HEK293 (cell line): Measurements from ENCODE around the gene WDR18.

Experiments
- CTCF ChIA-PET: fragments of 350-600 bp; formaldehyde crosslinking; extraction: SDS; loops from one replicate; lab custom pipeline; 2021; ENCODE audit warnings: antibody characterized with exemption; lab: Yijun Ruan, JAX
- POLR2A ChIA-PET: fragments of 300-600 bp; formaldehyde crosslinking; extraction: SDS; loops from one replicate; lab custom pipeline; 2020; ENCODE audit warnings: antibody characterized with exemption, inconsistent platforms; lab: Yijun Ruan, JAX
- H3K27ac ChIP-seq: fragments of 200-500 bp; sonication (Bioruptor generic); 2 replicates; pipeline ENCODE4 v1.5.1; 2014; ENCODE audit warnings: low read depth, low read length, control low read depth, inconsistent platforms; ENCODE audit errors: extremely low read depth
- H3K36me3 ChIP-seq, 2 experiments: fragments of 200-500 bp in 1 of 2; sonication (Bioruptor generic) in 1 of 2; 1 replicate in 1 of 2; 2 replicates in 1 of 2; pipeline ENCODE4 v1.5.1; 2014 to 2017; ENCODE audit warnings: inconsistent platforms in 2 of 2, low read length in 2 of 2; ENCODE audit not compliant: control insufficient read depth in 2 of 2, insufficient read depth in 1 of 2
- H3K4me1 ChIP-seq: fragments of 200-500 bp; sonication (Bioruptor generic); 2 replicates; pipeline ENCODE4 v1.5.1; 2014; ENCODE audit warnings: mild to moderate bottlenecking, low read length, inconsistent platforms; ENCODE audit not compliant: control insufficient read depth, insufficient read depth
- H3K4me3 ChIP-seq: 2 replicates; pipeline ENCODE4 v1.5.1; 2011; ENCODE audit warnings: low read depth, mild to moderate bottlenecking, control low read depth, low read length, moderate library complexity
- H3K9me3 ChIP-seq: fragments of 200-500 bp; sonication (Bioruptor generic); 2 replicates; pipeline ENCODE4 v1.5.1; 2014; ENCODE audit warnings: low read depth, low read length, inconsistent platforms; ENCODE audit not compliant: control insufficient read depth, insufficient read depth
- BCL11A ChIP-seq: fragments of 450-650 bp; formaldehyde crosslinking; IDR thresholded peaks from 2 replicates; pipeline ENCODE4 v1.5.1; 2016; ENCODE audit warnings: low read depth, missing biosample characterization, missing genetic modification characterization
- BCL6B ChIP-seq: fragments of 450-650 bp; formaldehyde crosslinking; IDR thresholded peaks from 2 replicates; pipeline ENCODE4 v1.5.1; 2017; ENCODE audit warnings: missing biosample characterization, missing genetic modification characterization
- EGR2 ChIP-seq: fragments of 450-650 bp; formaldehyde crosslinking; IDR thresholded peaks from 2 replicates; pipeline ENCODE4 v1.5.1; 2016; ENCODE audit warnings: low read depth, missing biosample characterization, missing genetic modification characterization
- GLIS1 ChIP-seq: fragments of 450-650 bp; formaldehyde crosslinking; IDR thresholded peaks from 2 replicates; pipeline ENCODE4 v1.5.1; 2016; ENCODE audit warnings: missing biosample characterization, missing genetic modification characterization
- GLIS2 ChIP-seq: fragments of 450-650 bp; formaldehyde crosslinking; IDR thresholded peaks from 2 replicates; pipeline ENCODE4 v1.5.1; 2016; ENCODE audit warnings: missing biosample characterization, missing genetic modification characterization
- KLF1 ChIP-seq: fragments of 450-650 bp; formaldehyde crosslinking; IDR thresholded peaks from 2 replicates; pipeline ENCODE4 v1.5.1; 2016; ENCODE audit warnings: missing biosample characterization, missing genetic modification characterization
- PBX3 ChIP-seq: sonication (generic); formaldehyde crosslinking; IDR thresholded peaks from 2 replicates; pipeline ENCODE4 v1.8.1; 2022; ENCODE audit warnings: mild to moderate bottlenecking, moderate library complexity, missing genetic modification reagents
- REST ChIP-seq: fragments of 450-650 bp; formaldehyde crosslinking; IDR thresholded peaks from 2 replicates; pipeline ENCODE4 v1.5.1; 2016; ENCODE audit warnings: missing biosample characterization, missing genetic modification characterization
- SP2 ChIP-seq: fragments of 450-650 bp; formaldehyde crosslinking; IDR thresholded peaks from 2 replicates; pipeline ENCODE4 v1.5.1; 2016; ENCODE audit warnings: missing biosample characterization, missing genetic modification characterization
- SP3 ChIP-seq: fragments of 450-650 bp; formaldehyde crosslinking; IDR thresholded peaks from 2 replicates; pipeline ENCODE4 v1.5.1; 2016; ENCODE audit warnings: missing biosample characterization, missing genetic modification characterization
- YY2 ChIP-seq: fragments of 450-650 bp; formaldehyde crosslinking; IDR thresholded peaks from 2 replicates; pipeline ENCODE4 v1.5.1; 2016; ENCODE audit warnings: missing biosample characterization, missing genetic modification characterization
- ZBTB6 ChIP-seq: fragments of 450-650 bp; formaldehyde crosslinking; IDR thresholded peaks from 2 replicates; pipeline ENCODE4 v1.5.1; 2017; ENCODE audit warnings: missing biosample characterization, missing genetic modification characterization
- ZFHX2 ChIP-seq: fragments of 450-650 bp; formaldehyde crosslinking; conservative IDR thresholded peaks from 2 replicates; pipeline ENCODE4 v1.5.1; 2016; ENCODE audit warnings: missing biosample characterization, missing genetic modification characterization
- ZFP41 ChIP-seq: fragments of 450-650 bp; formaldehyde crosslinking; IDR thresholded peaks from 2 replicates; pipeline ENCODE4 v1.5.1; 2016; ENCODE audit warnings: missing biosample characterization, missing genetic modification characterization, borderline replicate concordance
- ZNF112 ChIP-seq: fragments of 450-650 bp; formaldehyde crosslinking; IDR thresholded peaks from 2 replicates; pipeline ENCODE4 v1.5.0; 2017; ENCODE audit warnings: missing biosample characterization, missing genetic modification characterization
- ZNF174 ChIP-seq: fragments of 450-650 bp; formaldehyde crosslinking; IDR thresholded peaks from 2 replicates; pipeline ENCODE4 v1.5.0; 2017; ENCODE audit warnings: missing biosample characterization, mild to moderate bottlenecking, missing genetic modification characterization
- ZNF175 ChIP-seq: fragments of 450-650 bp; formaldehyde crosslinking; IDR thresholded peaks from 2 replicates; pipeline ENCODE4 v1.5.1; 2016; ENCODE audit warnings: missing biosample characterization, missing genetic modification characterization
- ZNF184 ChIP-seq: fragments of 450-650 bp; IDR thresholded peaks from 2 replicates; pipeline ENCODE4 v1.5.1; 2018; ENCODE audit warnings: missing biosample characterization, mild to moderate bottlenecking, missing genetic modification characterization
- ZNF239 ChIP-seq: fragments of 450-650 bp; formaldehyde crosslinking; IDR thresholded peaks from 2 replicates; pipeline ENCODE4 v1.5.1; 2016; ENCODE audit warnings: missing biosample characterization, missing genetic modification characterization
- ZNF274 ChIP-seq, 2 experiments: fragments of 200-500 bp in 1 of 2; fragments of 450-650 bp in 1 of 2; sonication (Bioruptor generic) in 1 of 2; formaldehyde crosslinking in 1 of 2; IDR thresholded peaks; 2 replicates each; pipeline versions ENCODE4 v1.5.1 to v1.6.1; 2014 to 2016; ENCODE audit warnings: borderline replicate concordance in 1 of 2, inconsistent platforms in 1 of 2, low read length in 1 of 2, missing biosample characterization in 1 of 2, missing genetic modification characterization in 1 of 2
- ZNF335 ChIP-seq: fragments of 450-650 bp; formaldehyde crosslinking; conservative IDR thresholded peaks from 2 replicates; pipeline ENCODE4 v1.5.1; 2016; ENCODE audit warnings: missing biosample characterization, missing genetic modification characterization
- ZNF416 ChIP-seq: fragments of 450-650 bp; formaldehyde crosslinking; IDR thresholded peaks from 2 replicates; pipeline ENCODE4 v1.5.1; 2016; ENCODE audit warnings: missing biosample characterization, missing genetic modification characterization
- ZNF501 ChIP-seq: fragments of 450-650 bp; formaldehyde crosslinking; IDR thresholded peaks from 2 replicates; pipeline ENCODE4 v1.5.1; 2016; ENCODE audit warnings: missing biosample characterization, missing genetic modification characterization
- ZNF514 ChIP-seq: fragments of 450-650 bp; formaldehyde crosslinking; IDR thresholded peaks from 2 replicates; pipeline ENCODE4 v1.5.1; 2016; ENCODE audit warnings: missing biosample characterization, missing genetic modification characterization
- ZNF600 ChIP-seq: fragments of 450-650 bp; formaldehyde crosslinking; IDR thresholded peaks from 2 replicates; pipeline ENCODE4 v1.5.1; 2016; ENCODE audit warnings: missing biosample characterization, missing genetic modification characterization
- ZNF610 ChIP-seq: fragments of 450-650 bp; formaldehyde crosslinking; IDR thresholded peaks from 2 replicates; pipeline ENCODE4 v1.5.1; 2016; ENCODE audit warnings: missing biosample characterization, missing genetic modification characterization, borderline replicate concordance
- ZNF623 ChIP-seq: fragments of 450-650 bp; formaldehyde crosslinking; IDR thresholded peaks from 2 replicates; pipeline ENCODE4 v1.5.1; 2016; ENCODE audit warnings: missing biosample characterization, missing genetic modification characterization
- ZNF785 ChIP-seq: fragments of 450-650 bp; formaldehyde crosslinking; IDR thresholded peaks from 2 replicates; pipeline ENCODE4 v1.5.1; 2016; ENCODE audit warnings: missing biosample characterization, missing genetic modification characterization
- TF ChIP-seq, protein P1 (sequence below): fragments of 450-650 bp; formaldehyde crosslinking; IDR thresholded peaks from 2 replicates; pipeline ENCODE4 v1.5.1; 2016; ENCODE audit warnings: missing biosample characterization, missing genetic modification characterization

Gene WDR18

GRCh38 chr19:988081-988480 lies 3.9 kb downstream of the WDR18 start:
- Histone ChIP-seq H3K27ac (no peak overlapping the region), H3K4me3 (no peak overlapping the region), H3K4me1 (peaks cover 2% of the 10 kb centered on the region; the same call in 1 of the 2 replicates), H3K9me3 (no peaks in the 10 kb centered on the region), H3K36me3 (peaks cover 9 to 66% of the 10 kb centered on the region in 2 experiments; a peak in 2 of 3 replicates)
- POLR2A ChIA-PET = no interaction called here
- no peak for TF ChIP-seq ZNF501
- peak; percentile 76 for TF ChIP-seq KLF1 (tag by site-specific recombination)
- TF ChIP-seq ZNF112 (tag by site-specific recombination) = no peak
- no peak for TF ChIP-seq ZNF175
- peak; percentile 95 for TF ChIP-seq ZFHX2 (tag by site-specific recombination)
- TF ChIP-seq BCL6B = no peak
- peak; percentile 39; the same call in 1 of the 2 replicates for TF ChIP-seq ZNF600 (tag by site-specific recombination)
- no peak for TF ChIP-seq ZNF239 (tag by site-specific recombination)
- no peak for TF ChIP-seq REST
- peak; percentile 36; the same call in 1 of the 2 replicates for TF ChIP-seq SP2
- no peak for TF ChIP-seq GLIS2 (tag by site-specific recombination)
- TF ChIP-seq EGR2 (tag by site-specific recombination) = peak; percentile 94
- no peak for TF ChIP-seq ZNF416
- TF ChIP-seq GLIS1 (tag by site-specific recombination) = peak; percentile 55
- no peak for TF ChIP-seq ZNF514
- TF ChIP-seq ZNF184 = no peak
- no peak for TF ChIP-seq ZFP41 (tag by site-specific recombination)
- TF ChIP-seq YY2 (tag by site-specific recombination) = no peak
- no peak for TF ChIP-seq ZNF174 (tag by site-specific recombination)
- TF ChIP-seq ZBTB6 = no peak
- CTCF ChIA-PET = interaction anchor here (0.6 to 1.3 kb wide), 2 partner anchors 49 to 376 kb away, joined by 3 read pairs; no protein-coding TSS in a partner anchor

GRCh38 chr19:988510-988909 lies 4.4 kb downstream of the WDR18 start:
- POLR2A ChIA-PET = interaction anchor here (0.6 to 1.2 kb wide), 4 partner anchors 94 to 499 kb away, joined by 3 to 7 read pairs (median 6); no protein-coding TSS in a partner anchor
- peaks cover 2% of the 10 kb centered on the region; the same call in 1 of the 2 replicates for H3K4me1 ChIP-seq
- CTCF ChIA-PET = interaction anchor here (0.6 to 1.3 kb wide), 4 partner anchors 50 to 376 kb away, joined by 3 to 6 read pairs (median 3); no protein-coding TSS in a partner anchor
- H3K9me3 ChIP-seq = no peaks in the 10 kb centered on the region
- peaks cover 9 to 70% of the 10 kb centered on the region in 2 experiments; a peak in 2 of 3 replicates for H3K36me3 ChIP-seq
- H3K27ac ChIP-seq = no peak overlapping the region
- no peak overlapping the region for H3K4me3 ChIP-seq
- TF ChIP-seq PBX3 (CRISPR knock-in tag) (no peak), ZNF274 (IDR thresholded peaks at IDR 0.05; ENCODE audit: low read length) (no peak), ZNF274 (tag by site-specific recombination; IDR thresholded peaks at IDR 0.05; ENCODE audit: borderline replicate concordance) (no peak), ZNF785 (tag by site-specific recombination) (no peak), SP3 (tag by site-specific recombination) (no peak), ZNF335 (no peak), ZNF610 (tag by site-specific recombination) (no peak), GLIS1 (tag by site-specific recombination) (no peak), BCL11A (tag by site-specific recombination) (no peak), ZNF623 (no peak)
- TF ChIP-seq, protein P1, sequence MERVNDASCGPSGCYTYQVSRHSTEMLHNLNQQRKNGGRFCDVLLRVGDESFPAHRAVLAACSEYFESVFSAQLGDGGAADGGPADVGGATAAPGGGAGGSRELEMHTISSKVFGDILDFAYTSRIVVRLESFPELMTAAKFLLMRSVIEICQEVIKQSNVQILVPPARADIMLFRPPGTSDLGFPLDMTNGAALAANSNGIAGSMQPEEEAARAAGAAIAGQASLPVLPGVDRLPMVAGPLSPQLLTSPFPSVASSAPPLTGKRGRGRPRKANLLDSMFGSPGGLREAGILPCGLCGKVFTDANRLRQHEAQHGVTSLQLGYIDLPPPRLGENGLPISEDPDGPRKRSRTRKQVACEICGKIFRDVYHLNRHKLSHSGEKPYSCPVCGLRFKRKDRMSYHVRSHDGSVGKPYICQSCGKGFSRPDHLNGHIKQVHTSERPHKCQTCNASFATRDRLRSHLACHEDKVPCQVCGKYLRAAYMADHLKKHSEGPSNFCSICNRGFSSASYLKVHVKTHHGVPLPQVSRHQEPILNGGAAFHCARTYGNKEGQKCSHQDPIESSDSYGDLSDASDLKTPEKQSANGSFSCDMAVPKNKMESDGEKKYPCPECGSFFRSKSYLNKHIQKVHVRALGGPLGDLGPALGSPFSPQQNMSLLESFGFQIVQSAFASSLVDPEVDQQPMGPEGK (tag by site-specific recombination) = no peak
